GM23338 (cell line): ENCODE measurements around the gene GNAI2.

ENCODE experiments used
- CREB1 ChIP-seq: fragments of 250-450 bp; sonication (Bioruptor Pico); IDR thresholded peaks from 2 replicates; pipeline ENCODE4 v1.5.0; 2020; ENCODE audit warnings: low read depth, mild to moderate bottlenecking, moderate library complexity
- CTCF ChIP-seq, 2 experiments: fragments of 200-600 bp in 1 of 2; sonication (generic) in 1 of 2; conservative IDR thresholded peaks; 2 replicates each; pipeline versions ENCODE4 v1.5.1 to v1.6.1; 2016 to 2017; ENCODE audit warnings: antibody characterized with exemption in 2 of 2, low read depth in 2 of 2, mild to moderate bottlenecking in 2 of 2, moderate library complexity in 1 of 2
- EZH2 ChIP-seq: fragments of 200-600 bp; sonication (generic); IDR thresholded peaks from one replicate; pipeline ENCODE4 v1.8.0; 2017; ENCODE audit warnings: antibody characterized with exemption, mild to moderate bottlenecking, low read depth; ENCODE audit not compliant: unreplicated experiment
- EZH2phosphoT487 ChIP-seq: fragments of 200-600 bp; sonication (generic); IDR thresholded peaks from one replicate; pipeline ENCODE4 v1.8.1; 2018; ENCODE audit warnings: antibody characterized with exemption; ENCODE audit not compliant: unreplicated experiment
- POLR2AphosphoS5 ChIP-seq: IDR thresholded peaks from 2 replicates; pipeline ENCODE4 v1.6.1; 2016; ENCODE audit warnings: antibody characterized with exemption, low read depth
- REST ChIP-seq: IDR thresholded peaks from one replicate; pipeline ENCODE4 v1.6.1; 2018; ENCODE audit warnings: antibody characterized with exemption; ENCODE audit not compliant: unreplicated experiment
- ZNF114 ChIP-seq: fragments of 250-450 bp; sonication (Bioruptor Pico); IDR thresholded peaks from 2 replicates; pipeline ENCODE4 v1.5.0; 2020; ENCODE audit warnings: mild to moderate bottlenecking, moderate library complexity
- ZNF331 ChIP-seq: fragments of 250-450 bp; sonication (Bioruptor Pico); IDR thresholded peaks from 2 replicates; pipeline ENCODE4 v1.5.0; 2020; ENCODE audit warnings: low read depth, mild to moderate bottlenecking, moderate library complexity

GRCh38 chr3:50258029-50258680 lies 22.2 kb downstream of the GNAI2 start:
- no peak for TF ChIP-seq CTCF (conservative IDR thresholded peaks at IDR 0.05; ENCODE audit: low read depth in 2 of 2)
- TF ChIP-seq POLR2AphosphoS5, result no peak
- TF ChIP-seq EZH2, result no peak
- TF ChIP-seq EZH2phosphoT487, result no peak
- TF ChIP-seq CREB1 (CRISPR knock-in tag), result no peak
- TF ChIP-seq REST, result no peak
- TF ChIP-seq ZNF331 (CRISPR knock-in tag), result no peak
- TF ChIP-seq ZNF114 (CRISPR knock-in tag), result no peak
